HAP-1 (cell line): Measurements from ENCODE around the gene IFITM2.
"Not testable (repeated sequence)": the region's sequence is repeated elsewhere in the genome, so short reads cannot be mapped to it uniquely, and the experiment has no call there.

Experiments
- DNase-seq, 2 experiments: peaks; one replicate each; pipeline ENCODE4 v3.0.0-alpha.2; 2016 to 2020; ENCODE audit warnings: low spot score in 2 of 2
- H3K27me3 ChIP-seq: fragments of 250-450 bp; sonication (Bioruptor Pico); 2 replicates; pipeline ENCODE4 v1.5.1; 2020; ENCODE audit warnings: low read depth, mild to moderate bottlenecking, moderate library complexity
- H3K36me3 ChIP-seq: fragments of 250-450 bp; sonication (Bioruptor Pico); replicated peaks from 2 replicates; pipeline ENCODE4 v1.5.1; 2020; ENCODE audit warnings: mild to moderate bottlenecking
- H3K4me1 ChIP-seq: fragments of 250-450 bp; sonication (Bioruptor Pico); 2 replicates; pipeline ENCODE4 v1.5.1; 2020; ENCODE audit warnings: mild to moderate bottlenecking
- H3K4me3 ChIP-seq: fragments of 250-450 bp; sonication (Bioruptor Pico); 2 replicates; pipeline ENCODE4 v1.5.1; 2020; ENCODE audit warnings: mild to moderate bottlenecking, moderate library complexity
- H3K9me3 ChIP-seq: fragments of 250-450 bp; sonication (Bioruptor Pico); 2 replicates; pipeline ENCODE4 v1.5.1; 2020; ENCODE audit warnings: mild to moderate bottlenecking, moderate library complexity
- in situ Hi-C: fragments of 300-500 bp; cut with MboI; formaldehyde crosslinking; loops from 3 replicates; pipeline ENCODE4 v1.14.3; 2020; ENCODE audit warnings: low sequenced_read_pairs, inconsistent platforms, mixed read lengths

Gene IFITM2

DNA sequence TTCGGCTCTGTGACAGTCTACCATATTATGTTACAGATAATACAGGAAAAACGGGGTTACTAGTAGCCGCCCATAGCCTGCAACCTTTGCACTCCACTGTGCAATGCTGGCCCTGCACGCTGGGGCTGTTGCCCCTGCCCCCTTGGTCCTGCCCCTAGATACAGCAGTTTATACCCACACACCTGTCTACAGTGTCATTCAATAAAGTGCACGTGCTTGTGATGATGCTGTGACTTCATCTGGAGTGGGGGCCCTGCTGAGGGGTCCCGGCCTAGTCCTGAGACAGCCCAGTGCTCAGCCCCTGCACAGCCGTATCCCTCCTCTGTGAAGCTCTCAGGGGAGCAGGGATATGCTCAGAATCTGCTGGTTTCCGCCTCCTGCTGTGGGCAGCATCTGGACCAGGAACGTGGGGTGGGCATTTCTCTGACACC, 7.5 kb downstream of the IFITM2 start:
- H3K4me3 ChIP-seq = no peak overlapping the region
- peaks cover 30% of the 10 kb centered on the region for H3K4me1 ChIP-seq
- in situ Hi-C loops = no loop called here
- DNase-seq = no peak
- no peaks in the 10 kb centered on the region for H3K27me3 ChIP-seq
- no peaks in the 10 kb centered on the region for H3K36me3 ChIP-seq
- H3K9me3 ChIP-seq = no peaks in the 10 kb centered on the region

DNA sequence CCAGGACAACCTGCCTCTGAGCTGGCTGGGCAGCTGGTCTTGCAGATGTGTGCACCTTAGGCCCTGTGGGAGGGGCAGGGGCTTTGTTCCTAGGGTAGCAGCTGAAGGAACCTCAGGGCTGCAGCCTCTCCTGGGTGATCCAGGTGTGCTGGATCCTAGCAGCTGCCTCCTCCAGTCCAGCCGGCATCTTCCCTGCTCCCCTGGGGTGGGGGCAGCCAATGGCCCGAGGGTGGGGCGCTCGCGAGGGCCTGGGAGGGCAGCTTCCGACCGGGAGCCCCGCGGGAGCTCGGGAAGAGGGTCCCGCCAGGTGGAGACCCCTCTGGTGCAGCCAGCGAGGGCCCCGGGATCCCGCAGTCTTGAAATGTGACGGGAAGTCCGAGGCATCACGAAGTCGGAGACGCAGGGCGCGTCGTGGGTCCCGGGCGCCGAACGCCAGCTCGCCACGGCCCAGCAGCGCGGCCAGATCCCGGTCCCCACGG, 7.9 kb downstream of the IFITM2 start:
- no peak for DNase-seq

DNA sequence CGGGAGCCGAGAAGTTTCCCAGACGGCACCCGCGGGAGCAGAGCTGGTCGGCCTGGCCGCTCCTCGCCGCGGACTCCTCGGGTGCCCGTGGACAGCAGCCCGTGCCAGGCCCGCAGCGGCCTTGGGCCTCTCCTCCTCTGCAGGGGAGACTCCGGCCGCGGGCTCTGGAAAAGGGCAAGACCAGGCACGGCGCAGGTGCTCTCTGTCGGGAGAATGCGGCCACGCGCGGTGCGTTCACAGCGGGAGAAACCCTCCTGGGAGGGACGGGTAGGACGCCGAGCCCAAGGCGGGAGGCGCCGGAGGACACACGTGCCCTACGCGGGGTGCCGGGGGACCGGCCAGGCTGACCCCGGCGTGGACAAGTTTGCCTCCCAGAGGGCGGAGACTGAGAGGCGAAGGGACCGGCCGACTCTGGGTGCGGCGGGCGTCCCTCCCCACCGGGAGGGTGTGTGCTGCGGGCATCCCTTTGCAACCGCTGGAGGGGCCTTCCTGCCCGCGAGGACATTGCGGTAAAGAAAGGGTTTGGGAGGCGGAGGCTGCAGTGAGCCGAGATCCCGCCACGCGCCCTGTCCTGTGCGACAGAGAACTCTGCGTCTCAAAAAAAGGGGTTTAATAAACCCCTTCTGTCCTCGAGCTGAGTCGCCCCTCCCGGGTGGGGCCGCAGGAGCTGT, 8.6 kb downstream of the IFITM2 start:
- Histone ChIP-seq H3K9me3 (no peaks in the 10 kb centered on the region), H3K27me3 (no peaks in the 10 kb centered on the region), H3K36me3 (no peaks in the 10 kb centered on the region), H3K4me1 (peaks cover 30% of the 10 kb centered on the region), H3K4me3 (peak overlapping the region; percentile 4; the same call in 1 of the 2 replicates)
- peak in 1 of 2 experiments; percentile 48 for DNase-seq
- in situ Hi-C loops = no loop called here

More for the DNA sequence above, 7.9 kb downstream of the IFITM2 start:
- H3K4me1 ChIP-seq = peaks cover 30% of the 10 kb centered on the region
- H3K27me3 ChIP-seq = no peaks in the 10 kb centered on the region
- no peaks in the 10 kb centered on the region for H3K9me3 ChIP-seq
- H3K36me3 ChIP-seq = no peaks in the 10 kb centered on the region
- in situ Hi-C loops = no loop called here
- H3K4me3 ChIP-seq = no peak overlapping the region

DNA sequence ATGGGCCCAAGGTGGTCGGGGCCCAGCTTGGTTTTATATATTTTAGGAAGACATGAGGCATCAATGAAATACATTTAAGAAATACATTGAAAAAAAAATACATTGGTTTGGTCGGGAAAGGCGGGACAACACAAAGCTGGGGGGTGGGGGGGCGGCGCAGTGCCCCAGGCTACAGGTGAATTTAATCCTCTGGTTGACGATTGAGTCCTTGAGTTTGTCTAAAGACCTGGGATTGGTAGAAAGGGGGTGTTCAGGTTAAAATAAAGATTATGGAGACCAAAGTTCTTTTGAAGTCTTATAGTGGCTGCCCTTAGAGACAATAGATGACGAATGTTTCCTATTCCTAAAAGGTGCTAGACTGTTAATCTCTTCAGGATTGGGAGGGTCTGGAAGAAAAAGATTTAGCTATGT, 9.3 kb downstream of the IFITM2 start:
- Histone ChIP-seq H3K36me3 (no peaks in the 10 kb centered on the region), H3K4me3 (no peak overlapping the region), H3K4me1 (peaks cover 30% of the 10 kb centered on the region), H3K9me3 (no peaks in the 10 kb centered on the region), H3K27me3 (no peaks in the 10 kb centered on the region)
- in situ Hi-C loops = no loop called here
- DNase-seq = peak; percentile 59 to 89

DNA sequence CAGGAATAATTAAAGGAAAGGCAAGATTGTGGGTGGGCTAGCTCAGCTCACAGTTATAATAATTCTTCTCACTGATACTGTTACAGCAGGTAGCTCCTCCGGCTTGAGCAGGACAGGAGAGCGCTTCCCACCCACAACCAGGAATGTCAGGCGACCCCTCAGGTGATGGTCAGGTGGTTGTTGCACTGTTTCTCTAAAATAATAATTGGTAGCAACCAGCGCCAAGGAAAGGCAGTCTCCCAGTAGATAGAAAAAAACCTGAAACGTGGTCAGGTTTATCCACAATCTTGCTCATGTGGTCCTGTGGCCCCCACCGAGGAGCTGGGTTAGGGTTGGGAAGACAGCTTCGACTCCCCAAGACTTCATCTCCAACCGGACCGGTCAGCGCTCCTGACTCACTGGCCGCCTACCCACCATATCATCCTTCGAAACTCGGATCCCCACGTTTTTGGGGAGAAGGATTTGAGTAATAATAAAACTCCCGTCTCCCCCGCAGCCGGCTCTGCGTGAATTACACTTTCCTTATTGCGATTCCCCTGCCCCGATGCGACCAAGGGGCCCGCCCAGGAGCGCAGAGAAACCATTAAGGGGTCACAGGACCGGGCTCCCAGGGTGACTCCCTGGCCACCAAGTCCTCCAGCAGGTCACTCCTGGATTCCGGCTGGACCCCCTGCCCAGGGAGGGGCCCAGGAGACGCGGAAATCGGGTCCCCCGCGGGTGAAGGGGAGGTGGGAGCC, 10.2 kb downstream of the IFITM2 start:
- H3K36me3 ChIP-seq, DNase-seq, H3K9me3 ChIP-seq, H3K27me3 ChIP-seq, in situ Hi-C loops, H3K4me3 ChIP-seq: not testable (repeated sequence)
- H3K4me1 ChIP-seq = peaks cover 29% of the 10 kb centered on the region

DNA sequence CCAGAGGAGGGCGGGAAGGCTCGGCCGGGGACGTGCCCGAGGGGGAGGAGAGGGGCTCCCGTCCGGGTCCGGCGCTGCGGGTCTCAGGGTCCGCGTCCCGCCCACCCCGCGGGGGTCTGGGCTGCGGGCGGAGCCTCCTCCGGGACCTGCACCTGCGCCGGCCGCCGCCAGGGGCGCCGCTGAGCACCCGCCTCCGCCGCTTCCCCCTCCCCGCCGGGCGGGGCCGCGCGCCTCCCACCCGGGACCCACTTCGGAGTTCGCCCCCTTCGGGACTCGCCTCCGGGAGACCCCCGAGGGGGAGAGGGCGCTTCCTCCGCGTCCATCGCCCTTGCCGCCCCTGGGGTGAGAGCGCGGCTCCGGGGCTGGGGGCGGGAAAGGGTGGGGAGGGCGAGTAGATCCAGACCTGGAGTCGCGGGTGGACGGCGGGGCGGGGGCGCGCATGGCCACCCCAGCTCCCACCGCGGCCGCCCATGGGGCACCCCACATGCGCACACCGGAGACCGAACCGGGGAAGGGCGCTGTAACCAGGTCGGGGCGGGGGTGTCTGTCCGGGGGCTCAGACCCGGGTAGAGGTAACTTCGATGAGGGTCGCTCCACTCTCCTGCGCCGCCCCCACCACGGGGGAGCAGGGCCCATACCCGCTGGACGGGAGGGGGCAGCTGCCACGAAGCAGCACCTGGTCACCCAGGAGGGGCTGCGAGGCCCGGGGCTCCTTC, 10.9 kb downstream of the IFITM2 start:
- H3K36me3 ChIP-seq, DNase-seq, H3K4me3 ChIP-seq, in situ Hi-C loops, H3K9me3 ChIP-seq, H3K27me3 ChIP-seq: not testable (repeated sequence)
- H3K4me1 ChIP-seq = peaks cover 23% of the 10 kb centered on the region

DNA sequence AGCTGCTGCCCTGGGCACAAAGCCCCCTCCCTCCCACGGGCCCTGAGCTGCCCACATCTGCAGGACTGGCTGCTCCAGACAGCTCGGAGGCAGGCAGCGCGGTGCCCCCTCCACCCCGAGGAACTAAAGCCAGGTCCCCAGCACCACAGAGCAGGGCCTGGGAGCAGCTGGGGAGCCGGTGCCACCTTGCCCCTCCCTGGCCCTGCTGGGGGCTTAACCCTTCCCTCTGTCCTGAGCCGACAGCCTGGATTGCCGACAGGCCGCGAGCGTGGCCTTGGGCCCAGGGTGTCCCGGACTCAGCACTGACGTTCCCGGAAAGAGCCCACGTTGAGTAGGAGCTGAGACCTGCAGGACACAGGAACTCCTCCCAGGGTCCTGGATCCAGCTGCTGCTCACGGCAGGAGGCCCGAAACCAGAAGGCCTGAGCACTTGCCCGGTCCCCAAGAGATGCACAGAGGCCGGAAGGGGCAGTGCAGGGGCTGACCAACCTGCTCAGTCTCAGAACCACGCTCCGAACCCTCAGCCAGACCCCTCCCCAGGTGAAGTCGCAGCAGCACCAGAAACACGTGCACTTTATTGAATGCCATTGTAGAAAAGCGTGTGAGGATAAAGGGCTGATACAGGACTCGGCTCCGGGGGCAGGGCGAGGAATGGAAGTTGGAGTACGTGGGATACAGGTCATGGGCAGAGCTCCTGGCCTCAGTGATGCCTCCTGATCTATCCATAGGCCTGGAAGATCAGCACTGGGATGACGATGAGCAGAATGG, 11.7 kb downstream of the IFITM2 start:
- H3K27me3 ChIP-seq, H3K4me3 ChIP-seq, in situ Hi-C loops, H3K9me3 ChIP-seq, DNase-seq, H3K36me3 ChIP-seq: not testable (repeated sequence)
- peaks cover 16% of the 10 kb centered on the region for H3K4me1 ChIP-seq

DNA sequence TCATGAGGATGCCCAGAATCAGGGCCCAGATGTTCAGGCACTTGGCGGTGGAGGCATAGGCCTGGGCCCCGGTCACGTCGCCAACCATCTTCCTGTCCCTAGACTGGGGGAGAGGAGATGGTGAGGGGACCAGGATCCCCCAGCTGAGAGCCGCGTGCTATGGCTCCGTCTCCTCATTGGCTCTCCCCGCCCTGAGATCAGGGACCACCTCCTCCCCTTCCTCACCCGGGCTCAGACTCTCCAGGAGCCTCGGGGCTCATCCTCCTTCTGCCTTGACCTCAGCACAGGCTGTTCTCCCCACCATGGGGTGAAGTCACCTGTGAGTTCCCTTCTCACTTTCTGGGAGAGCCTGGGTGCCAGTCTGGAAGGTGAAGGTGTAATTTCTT, 12.3 kb downstream of the IFITM2 start:
- peaks cover 16% of the 10 kb centered on the region for H3K4me1 ChIP-seq
- H3K36me3 ChIP-seq, H3K27me3 ChIP-seq, H3K4me3 ChIP-seq, DNase-seq, in situ Hi-C loops, H3K9me3 ChIP-seq: not testable (repeated sequence)

DNA sequence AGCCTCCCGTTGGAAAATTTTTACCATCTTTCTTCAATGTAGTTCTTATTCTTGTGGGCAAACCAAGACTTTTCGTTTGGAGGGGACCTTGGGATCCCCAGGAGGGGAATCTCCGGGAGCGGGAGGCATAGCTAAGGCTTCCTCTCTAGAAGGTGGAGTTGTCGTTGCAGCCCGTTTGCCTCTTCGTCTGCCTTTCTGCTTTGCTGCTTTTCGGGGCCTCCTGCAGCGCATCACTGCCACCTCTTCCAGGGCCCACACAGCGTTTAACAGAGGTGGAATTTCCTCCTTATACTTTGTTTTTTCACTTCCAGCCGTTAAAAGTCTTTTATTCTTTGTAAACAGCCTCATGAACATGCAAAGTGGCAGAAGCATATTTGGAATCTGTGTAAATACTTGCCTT, 16.5 kb downstream of the IFITM2 start:
- Histone ChIP-seq H3K4me1 (no peaks in the 10 kb centered on the region), H3K4me3 (no peak overlapping the region), H3K27me3 (no peaks in the 10 kb centered on the region), H3K36me3 (no peaks in the 10 kb centered on the region), H3K9me3 (no peaks in the 10 kb centered on the region)
- in situ Hi-C loops = no loop called here
- DNase-seq = no peak

DNA sequence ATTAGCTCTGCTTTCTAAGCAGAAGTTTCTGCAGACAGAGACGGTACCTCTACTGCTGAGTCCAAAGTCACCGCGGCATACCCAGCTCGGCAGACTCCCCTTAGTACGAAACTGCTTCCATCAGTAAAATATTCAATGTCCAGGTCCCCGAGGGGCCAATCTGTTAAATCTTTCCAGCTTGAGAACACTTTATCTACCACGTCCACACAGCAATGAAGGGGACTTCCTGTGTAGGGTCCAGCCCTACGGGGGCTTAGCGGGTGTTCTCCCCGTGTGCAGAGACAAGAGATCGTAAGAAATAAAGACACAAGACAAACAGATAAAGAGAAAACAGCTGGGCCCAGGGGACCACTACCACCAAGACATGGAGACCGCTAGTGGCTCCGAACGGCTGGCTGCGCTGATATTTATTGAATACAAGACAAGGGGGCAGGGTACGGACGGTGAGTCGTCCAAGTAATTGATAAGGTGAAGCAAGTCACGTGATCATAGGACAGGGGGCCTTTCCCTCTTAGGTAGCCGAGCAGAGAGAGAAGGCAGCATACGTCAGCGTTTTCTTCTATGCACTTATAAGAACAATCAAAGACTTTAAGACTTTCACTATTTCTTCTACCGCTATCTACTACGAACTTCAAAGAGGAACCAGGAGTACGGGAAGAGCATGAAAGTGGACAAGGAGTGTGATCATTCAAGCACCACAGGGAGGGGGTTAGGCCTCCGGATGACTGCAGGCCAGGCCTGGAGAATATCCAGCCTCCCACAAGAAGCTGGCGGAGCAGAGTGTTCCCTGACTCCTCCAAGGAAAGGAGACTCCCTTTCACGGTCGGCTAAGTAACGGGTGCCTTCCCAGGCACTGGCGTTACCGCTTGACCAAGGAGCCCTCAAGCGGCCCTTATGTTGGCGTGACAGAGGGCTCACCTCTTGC, 17.2 kb downstream of the IFITM2 start:
- H3K4me3 ChIP-seq, H3K27me3 ChIP-seq, DNase-seq, H3K9me3 ChIP-seq, in situ Hi-C loops, H3K36me3 ChIP-seq, H3K4me1 ChIP-seq: not testable (repeated sequence)

DNA sequence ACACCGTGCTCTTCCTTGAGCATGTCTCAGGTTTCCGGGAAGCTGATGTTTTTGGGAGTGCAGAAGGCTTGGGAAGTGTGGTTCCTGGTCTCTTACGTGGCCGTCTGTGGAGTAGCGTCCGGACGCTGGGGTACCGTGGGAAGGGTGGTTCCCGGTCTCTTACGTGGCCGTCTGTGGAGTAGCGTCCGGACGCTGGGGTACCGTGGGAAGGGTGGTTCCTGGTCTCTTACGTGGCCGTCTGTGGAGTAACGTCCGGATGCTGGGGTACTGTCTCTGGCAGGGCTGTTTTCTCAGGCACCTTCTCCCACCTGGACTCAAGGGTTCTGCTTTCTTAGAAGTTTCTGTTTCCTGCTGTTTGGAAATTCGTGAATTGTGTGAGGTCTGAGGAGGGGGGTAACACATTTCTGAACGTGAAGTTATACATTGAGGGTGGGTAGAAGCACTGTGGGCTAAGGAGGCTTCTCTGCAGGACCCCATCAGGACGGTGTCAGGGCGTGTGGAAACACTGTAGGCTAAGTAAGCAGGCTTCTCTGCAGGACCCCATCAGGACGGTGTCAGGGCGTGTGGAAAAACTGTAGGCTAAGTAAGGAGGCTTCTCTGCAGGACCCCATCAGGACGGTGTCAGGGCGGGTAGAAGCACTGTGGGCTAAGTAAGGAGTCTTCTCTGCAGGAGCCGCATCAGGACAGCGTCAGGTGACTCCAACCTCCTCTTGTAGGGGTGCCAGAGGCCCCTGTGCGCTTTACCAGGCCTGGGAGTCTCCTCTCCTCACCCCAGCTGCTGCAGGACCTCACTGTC, 18.4 kb downstream of the IFITM2 start:
- no peak for DNase-seq
- Histone ChIP-seq H3K4me3 (no peak overlapping the region), H3K4me1 (no peaks in the 10 kb centered on the region; the same call in 1 of the 2 replicates), H3K36me3 (no peaks in the 10 kb centered on the region), H3K9me3 (no peaks in the 10 kb centered on the region), H3K27me3 (no peaks in the 10 kb centered on the region)
- in situ Hi-C loops = no loop called here

DNA sequence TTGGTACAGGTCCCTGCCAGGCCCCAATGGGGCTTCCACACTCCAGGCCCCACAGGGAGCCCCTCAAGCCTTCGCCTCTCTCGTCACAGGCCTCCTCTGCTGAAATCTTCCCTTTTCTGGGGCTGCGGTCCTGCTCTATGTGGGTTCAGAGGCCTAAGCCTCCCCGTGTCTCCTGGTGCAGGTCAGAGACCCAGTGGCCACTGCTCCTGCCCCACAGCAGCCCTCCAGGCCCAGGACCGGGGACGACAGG, 18.9 kb downstream of the IFITM2 start:
- in situ Hi-C loops = no loop called here
- Histone ChIP-seq H3K36me3 (no peaks in the 10 kb centered on the region), H3K27me3 (no peaks in the 10 kb centered on the region), H3K4me3 (no peak overlapping the region), H3K4me1 (no peaks in the 10 kb centered on the region; the same call in 1 of the 2 replicates), H3K9me3 (no peaks in the 10 kb centered on the region)
- DNase-seq = no peak
